Measurements from ENCODE around the gene DMRT1.

DMRT1 gene

DNA sequence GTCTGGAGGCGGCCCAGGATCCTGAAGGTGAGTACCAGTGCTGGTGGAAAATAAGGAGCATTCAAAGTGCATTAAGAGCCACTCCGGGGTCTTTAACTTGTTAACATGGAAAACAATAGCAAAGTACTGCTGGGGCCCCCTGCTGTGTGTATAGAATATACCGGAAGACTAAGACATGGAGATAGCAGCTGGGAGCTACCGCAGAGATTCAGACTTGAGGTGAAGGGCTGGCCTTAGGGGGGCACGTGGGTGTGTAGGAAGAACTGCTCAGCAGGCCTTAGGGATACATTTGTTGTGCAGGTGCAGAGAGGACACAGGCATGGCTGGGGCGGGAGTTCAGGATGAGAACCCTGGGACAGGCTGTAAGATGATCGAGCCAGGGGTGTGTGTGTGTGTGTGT lies 1.2 kb upstream of the DMRT1 start:
- H3K4me3 ChIP-seq (ENCODE audit: low read depth, low read length) = no peak overlapping the region
- H3K4me1 ChIP-seq = no peaks in the 10 kb centered on the region
- H3K9me3 ChIP-seq (ENCODE audit: control insufficient read depth, low read length) = peaks cover 6% of the 10 kb centered on the region
- no peaks in the 10 kb centered on the region for H3K79me2 ChIP-seq
- no peak overlapping the region for H3K27ac ChIP-seq
- H3K9ac ChIP-seq = no peak overlapping the region
- TF ChIP-seq, protein P1, sequence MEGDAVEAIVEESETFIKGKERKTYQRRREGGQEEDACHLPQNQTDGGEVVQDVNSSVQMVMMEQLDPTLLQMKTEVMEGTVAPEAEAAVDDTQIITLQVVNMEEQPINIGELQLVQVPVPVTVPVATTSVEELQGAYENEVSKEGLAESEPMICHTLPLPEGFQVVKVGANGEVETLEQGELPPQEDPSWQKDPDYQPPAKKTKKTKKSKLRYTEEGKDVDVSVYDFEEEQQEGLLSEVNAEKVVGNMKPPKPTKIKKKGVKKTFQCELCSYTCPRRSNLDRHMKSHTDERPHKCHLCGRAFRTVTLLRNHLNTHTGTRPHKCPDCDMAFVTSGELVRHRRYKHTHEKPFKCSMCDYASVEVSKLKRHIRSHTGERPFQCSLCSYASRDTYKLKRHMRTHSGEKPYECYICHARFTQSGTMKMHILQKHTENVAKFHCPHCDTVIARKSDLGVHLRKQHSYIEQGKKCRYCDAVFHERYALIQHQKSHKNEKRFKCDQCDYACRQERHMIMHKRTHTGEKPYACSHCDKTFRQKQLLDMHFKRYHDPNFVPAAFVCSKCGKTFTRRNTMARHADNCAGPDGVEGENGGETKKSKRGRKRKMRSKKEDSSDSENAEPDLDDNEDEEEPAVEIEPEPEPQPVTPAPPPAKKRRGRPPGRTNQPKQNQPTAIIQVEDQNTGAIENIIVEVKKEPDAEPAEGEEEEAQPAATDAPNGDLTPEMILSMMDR (IDR thresholded peaks at IDR 0.05) = no peak
- H3K27me3 ChIP-seq (ENCODE audit: control insufficient read depth, insufficient read depth, low read length) = peaks cover 8% of the 10 kb centered on the region
- H3K36me3 ChIP-seq (ENCODE audit: control insufficient read depth, insufficient read depth, low read length) = no peaks in the 10 kb centered on the region
- no peak overlapping the region for H2AFZ ChIP-seq
- no peak overlapping the region for H3K4me2 ChIP-seq (ENCODE audit: low read length)

DNA sequence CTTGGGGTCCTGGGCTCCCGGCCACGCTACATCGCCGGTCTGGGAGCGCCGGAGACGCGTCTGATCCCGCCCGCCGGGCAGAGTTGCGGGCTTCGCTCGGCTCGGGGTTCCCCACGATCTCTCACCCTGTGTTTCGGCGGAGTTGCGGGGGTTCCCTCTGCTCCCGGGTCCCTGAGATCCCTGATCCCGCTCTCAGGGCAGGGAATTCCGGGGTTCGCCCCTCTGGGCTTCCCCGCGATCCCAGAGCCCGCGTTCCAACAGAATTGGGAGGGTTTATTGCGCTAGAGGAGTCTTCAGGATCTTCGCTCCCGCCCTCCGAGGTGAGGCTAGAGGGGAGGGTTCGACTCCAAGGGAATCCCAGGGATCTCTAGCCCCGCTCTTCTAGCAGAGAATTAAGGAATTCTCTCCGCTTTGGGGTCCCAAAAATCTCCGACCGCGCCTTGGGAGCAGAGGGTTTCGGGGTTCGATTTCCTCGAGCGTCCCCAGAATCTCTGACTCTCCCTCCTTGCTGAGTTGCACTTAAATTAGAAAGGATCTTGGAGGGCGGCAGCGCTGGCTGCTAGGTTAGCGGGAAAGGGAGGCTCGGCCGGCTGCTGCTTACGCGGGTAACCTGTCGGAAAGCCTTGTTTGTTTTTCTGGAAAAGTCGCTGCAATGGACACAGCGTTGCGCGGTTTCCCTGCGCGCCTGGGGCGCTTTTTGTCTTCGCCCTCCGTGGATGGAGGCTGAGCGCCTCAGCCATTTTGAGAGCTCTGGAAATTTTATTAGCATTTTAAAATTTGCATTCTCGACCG lies 1.3 kb downstream of the DMRT1 start:
- Histone ChIP-seq H3K4me3 (ENCODE audit: low read depth, low read length) (no peak overlapping the region), H2AFZ (no peak overlapping the region), H3K9me3 (ENCODE audit: control insufficient read depth, low read length) (peaks cover 6% of the 10 kb centered on the region), H3K9ac (no peak overlapping the region), H3K27me3 (ENCODE audit: control insufficient read depth, insufficient read depth, low read length) (peaks cover 8% of the 10 kb centered on the region), H3K36me3 (ENCODE audit: control insufficient read depth, insufficient read depth, low read length) (no peaks in the 10 kb centered on the region), H3K4me2 (ENCODE audit: low read length) (no peak overlapping the region), H3K4me1 (no peaks in the 10 kb centered on the region), H3K27ac (no peak overlapping the region), H3K79me2 (no peaks in the 10 kb centered on the region)
- TF ChIP-seq, protein P1 (IDR thresholded peaks at IDR 0.05) = no peak

GRCh38 chr9:843427-843785 lies 1.9 kb downstream of the DMRT1 start:
- no peaks in the 10 kb centered on the region for H3K36me3 ChIP-seq (ENCODE audit: control insufficient read depth, insufficient read depth, low read length)
- no peak overlapping the region for H3K4me3 ChIP-seq (ENCODE audit: low read depth, low read length)
- H3K79me2 ChIP-seq = no peaks in the 10 kb centered on the region
- TF ChIP-seq, protein P1 (IDR thresholded peaks at IDR 0.05) = no peak
- H3K27me3 ChIP-seq (ENCODE audit: control insufficient read depth, insufficient read depth, low read length) = peaks cover 8% of the 10 kb centered on the region
- no peak overlapping the region for H3K27ac ChIP-seq
- H2AFZ ChIP-seq = no peak overlapping the region
- H3K4me2 ChIP-seq (ENCODE audit: low read length) = no peak overlapping the region
- H3K9ac ChIP-seq = no peak overlapping the region
- H3K4me1 ChIP-seq = no peaks in the 10 kb centered on the region
- H3K9me3 ChIP-seq (ENCODE audit: control insufficient read depth, low read length) = peaks cover 6% of the 10 kb centered on the region

DNA sequence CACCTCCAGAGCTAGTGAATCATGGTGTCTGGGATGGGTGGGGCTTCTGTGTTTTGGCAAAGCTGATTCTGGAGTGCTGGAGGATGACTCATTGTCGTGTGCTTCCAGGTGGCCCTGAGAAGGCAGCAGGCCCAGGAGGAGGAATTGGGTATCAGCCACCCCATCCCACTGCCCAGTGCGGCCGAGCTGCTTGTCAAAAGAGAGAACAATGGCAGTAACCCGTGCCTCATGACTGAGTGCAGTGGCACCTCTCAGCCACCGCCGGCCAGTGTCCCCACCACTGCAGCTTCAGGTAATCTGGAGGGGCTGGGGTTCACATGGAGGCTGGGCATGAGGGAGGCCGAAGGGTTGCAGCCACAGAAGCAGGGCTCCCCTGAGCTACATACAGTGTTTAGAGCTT lies 5.4 kb downstream of the DMRT1 start:
- Histone ChIP-seq H3K27ac (no peak overlapping the region), H3K27me3 (ENCODE audit: control insufficient read depth, insufficient read depth, low read length) (peaks cover 8% of the 10 kb centered on the region), H3K4me2 (ENCODE audit: low read length) (no peak overlapping the region), H3K4me1 (no peaks in the 10 kb centered on the region), H3K36me3 (ENCODE audit: control insufficient read depth, insufficient read depth, low read length) (no peaks in the 10 kb centered on the region), H3K9ac (no peak overlapping the region), H3K79me2 (no peaks in the 10 kb centered on the region), H2AFZ (no peak overlapping the region), H3K4me3 (ENCODE audit: low read depth, low read length) (no peak overlapping the region), H3K9me3 (ENCODE audit: control insufficient read depth, low read length) (peaks cover 6% of the 10 kb centered on the region)
- TF ChIP-seq, protein P1 (IDR thresholded peaks at IDR 0.05) = no peak

DNA sequence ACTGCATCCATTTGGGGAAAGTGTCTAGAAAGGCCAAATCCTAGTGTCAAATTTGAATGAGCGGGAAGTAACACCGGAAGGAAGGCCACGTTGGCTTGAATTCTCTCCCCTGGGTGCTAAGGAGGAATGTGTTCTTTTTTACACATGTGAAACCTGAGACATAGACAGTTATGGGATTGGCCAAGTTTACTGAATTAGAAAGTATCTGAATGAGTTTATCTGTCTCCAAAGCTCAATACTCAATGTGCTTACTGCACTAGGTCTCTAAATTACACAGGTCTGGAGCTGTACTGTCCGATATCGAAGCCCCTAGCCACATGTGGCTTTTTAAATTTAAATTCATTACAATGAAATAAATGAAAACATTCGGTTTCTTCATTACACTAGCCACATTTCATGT lies 6.0 kb downstream of the DMRT1 start:
- no peaks in the 10 kb centered on the region for H3K79me2 ChIP-seq
- H3K4me3 ChIP-seq (ENCODE audit: low read depth, low read length) = no peak overlapping the region
- no peak overlapping the region for H3K9ac ChIP-seq
- H3K36me3 ChIP-seq (ENCODE audit: control insufficient read depth, insufficient read depth, low read length) = no peaks in the 10 kb centered on the region
- H3K27me3 ChIP-seq (ENCODE audit: control insufficient read depth, insufficient read depth, low read length) = peaks cover 7% of the 10 kb centered on the region
- no peak overlapping the region for H3K4me2 ChIP-seq (ENCODE audit: low read length)
- H3K4me1 ChIP-seq = no peaks in the 10 kb centered on the region
- no peak overlapping the region for H2AFZ ChIP-seq
- H3K9me3 ChIP-seq (ENCODE audit: control insufficient read depth, low read length) = peaks cover 6% of the 10 kb centered on the region
- TF ChIP-seq, protein P1 (IDR thresholded peaks at IDR 0.05) = no peak
- H3K27ac ChIP-seq = no peak overlapping the region
